Duodenal mucosa (tissue), 2 donors: Measurements from ENCODE around the gene IARS2.
"Not testable (repeated sequence)": the region's sequence is repeated elsewhere in the genome, so short reads cannot be mapped to it uniquely, and the experiment has no call there.

Experiments used
- H3K27ac ChIP-seq: one replicate; pipeline ENCODE4 v1.7.0; 2013; ENCODE audit warnings: low read depth, low read length
- H3K27me3 ChIP-seq, 2 donors: one replicate each; pipeline ENCODE4 v1.7.0; 2013; ENCODE audit warnings: low read length in 2 of 2, control low read depth in 1 of 2; ENCODE audit not compliant: insufficient read depth in 2 of 2, control insufficient read depth in 1 of 2
- H3K36me3 ChIP-seq, 2 donors: one replicate each; pipeline ENCODE4 v1.7.0; 2013; ENCODE audit warnings: low read length in 2 of 2, control low read depth in 1 of 2; ENCODE audit not compliant: insufficient read depth in 2 of 2, control insufficient read depth in 1 of 2
- H3K4me1 ChIP-seq, 2 donors: one replicate each; pipeline ENCODE4 v1.7.0; 2013; ENCODE audit warnings: low read length in 2 of 2, control low read depth in 1 of 2; ENCODE audit not compliant: insufficient read depth in 2 of 2, control insufficient read depth in 1 of 2
- H3K4me3 ChIP-seq, 2 donors: one replicate each; pipeline ENCODE4 v1.7.0; 2013; ENCODE audit warnings: low read length in 2 of 2, low read depth in 1 of 2
- H3K9ac ChIP-seq, 2 donors: one replicate each; pipeline ENCODE4 v1.7.0; 2013; ENCODE audit warnings: low read length in 2 of 2, low read depth in 1 of 2
- H3K9me3 ChIP-seq, 2 donors: one replicate each; pipeline ENCODE4 v1.7.0; 2013; ENCODE audit warnings: low read length in 2 of 2, control low read depth in 1 of 2; ENCODE audit not compliant: control insufficient read depth in 1 of 2

The IARS2 gene

DNA sequence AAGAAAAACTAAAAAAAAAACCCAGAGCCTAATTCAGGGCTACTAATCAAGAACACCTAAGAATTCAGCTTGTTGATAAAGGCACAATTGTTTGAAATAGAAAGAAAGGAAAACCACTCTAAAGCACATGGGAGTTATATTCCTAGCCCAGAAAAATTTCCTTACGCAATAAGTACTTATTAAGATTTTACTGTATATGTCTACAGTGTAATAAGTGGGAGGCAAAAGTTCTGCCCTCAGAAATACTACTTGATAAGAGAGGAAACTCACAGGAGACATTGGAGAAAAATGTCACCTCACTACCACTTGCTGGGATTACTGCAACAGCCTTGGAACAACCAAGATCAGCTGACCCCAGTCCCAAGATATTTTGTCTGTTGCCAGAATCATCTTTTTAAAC, 66.1 kb downstream of the IARS2 start:
- H3K36me3 ChIP-seq = peaks cover 23 to 30% of the 10 kb centered on the region in 2 donors
- H3K9ac ChIP-seq = no peak overlapping the region
- H3K9me3 ChIP-seq = no peaks in the 10 kb centered on the region
- no peak overlapping the region for H3K4me3 ChIP-seq
- H3K4me1 ChIP-seq = peaks cover 8 to 21% of the 10 kb centered on the region in 2 donors
- H3K27ac ChIP-seq = no peak overlapping the region
- H3K27me3 ChIP-seq = no peaks in the 10 kb centered on the region

DNA sequence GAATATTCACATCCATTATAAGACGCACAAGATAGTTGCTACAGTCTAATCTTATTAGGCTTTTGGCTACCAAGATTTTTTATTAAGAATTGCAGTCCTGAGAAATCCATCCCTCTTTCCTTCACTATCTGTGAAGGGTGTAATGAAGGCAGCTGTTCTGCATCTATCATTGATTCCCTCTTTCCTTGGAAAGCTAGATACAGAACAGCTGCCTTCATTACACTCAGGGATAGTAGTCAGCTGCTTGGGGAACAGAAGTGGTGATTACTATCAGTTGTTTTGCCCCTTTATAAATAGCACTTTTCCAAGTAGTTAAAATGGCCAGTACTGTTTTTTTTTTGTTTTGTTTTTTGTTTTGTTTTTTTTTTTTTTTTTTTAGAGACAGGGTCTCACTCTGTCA, 70.2 kb downstream of the IARS2 start:
- Histone ChIP-seq H3K36me3 (peaks cover 24 to 25% of the 10 kb centered on the region in 2 donors), H3K4me3 (no peak overlapping the region), H3K9ac (no peak overlapping the region), H3K4me1 (peaks cover 0 to 5% of the 10 kb centered on the region in 2 donors), H3K27me3 (no peaks in the 10 kb centered on the region), H3K9me3 (no peaks in the 10 kb centered on the region), H3K27ac (no peak overlapping the region)

DNA sequence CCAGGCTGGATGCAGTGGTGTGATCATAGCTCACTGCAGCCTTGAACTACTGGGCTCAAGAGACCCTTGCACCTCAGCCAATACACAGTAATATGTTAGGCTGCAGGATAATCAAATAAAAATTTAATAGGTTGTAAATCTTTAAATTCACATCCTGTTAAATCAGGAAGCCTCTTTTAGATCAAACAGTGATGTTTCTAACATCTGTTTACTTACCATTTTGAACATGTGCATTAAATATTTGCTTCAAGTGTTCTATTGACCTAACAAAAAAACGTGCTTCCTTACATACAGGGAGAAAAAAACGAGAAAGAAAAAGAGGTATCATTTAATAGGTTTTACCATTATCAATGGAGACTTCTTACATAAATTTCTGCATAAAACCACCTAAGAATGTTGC, 70.6 kb downstream of the IARS2 start:
- Histone ChIP-seq H3K36me3 (peaks cover 24 to 29% of the 10 kb centered on the region in 2 donors), H3K27me3 (no peaks in the 10 kb centered on the region), H3K27ac (no peak overlapping the region), H3K9me3 (no peaks in the 10 kb centered on the region), H3K4me3 (no peak overlapping the region), H3K4me1 (peaks cover 0 to 5% of the 10 kb centered on the region in 2 donors), H3K9ac (no peak overlapping the region)

DNA sequence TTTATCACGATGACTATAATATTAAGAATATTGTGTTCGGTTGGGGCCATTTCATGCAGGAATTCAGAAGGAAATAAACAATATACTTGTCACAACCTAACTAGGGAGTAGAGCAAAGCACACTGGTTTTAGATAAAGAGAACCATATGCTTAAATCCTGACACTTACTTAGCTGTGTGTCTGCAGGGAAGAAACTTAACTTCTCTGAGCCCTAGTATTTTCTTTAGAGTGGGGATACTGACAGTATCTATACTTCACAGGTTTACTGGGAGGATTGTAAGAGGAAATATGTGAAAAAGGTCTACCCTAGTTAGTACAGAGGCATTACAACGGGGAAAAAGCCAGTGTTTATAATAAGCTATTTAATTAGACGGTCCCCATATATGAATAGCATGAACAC, 72.9 kb downstream of the IARS2 start:
- Histone ChIP-seq H3K4me3 (no peak overlapping the region), H3K36me3 (peaks cover 27 to 47% of the 10 kb centered on the region in 2 donors), H3K4me1 (no peaks in the 10 kb centered on the region), H3K9me3 (no peaks in the 10 kb centered on the region), H3K9ac (no peak overlapping the region), H3K27ac (no peak overlapping the region), H3K27me3 (no peaks in the 10 kb centered on the region)

DNA sequence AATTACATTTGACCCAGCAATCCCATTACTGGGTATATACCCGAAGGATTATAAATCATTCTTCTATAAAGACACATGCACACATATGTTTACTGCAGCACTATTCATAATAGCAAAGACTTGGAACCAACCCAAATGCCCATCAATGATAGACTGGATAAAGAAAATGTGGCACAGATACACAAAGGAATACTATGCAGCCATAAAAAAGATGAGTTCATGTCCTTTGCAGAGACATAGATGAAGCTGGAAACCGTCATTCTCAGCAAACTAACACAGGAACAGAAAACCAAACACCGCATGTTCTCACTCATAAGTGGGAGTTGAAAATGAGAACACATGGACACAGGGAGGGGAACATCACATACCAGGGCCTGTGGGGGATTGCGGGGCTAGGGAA, 76.0 kb downstream of the IARS2 start:
- H3K9ac ChIP-seq, H3K27ac ChIP-seq, H3K27me3 ChIP-seq, H3K4me1 ChIP-seq, H3K9me3 ChIP-seq, H3K4me3 ChIP-seq: not testable (repeated sequence)
- H3K36me3 ChIP-seq = peaks cover 25 to 56% of the 10 kb centered on the region in 2 donors

DNA sequence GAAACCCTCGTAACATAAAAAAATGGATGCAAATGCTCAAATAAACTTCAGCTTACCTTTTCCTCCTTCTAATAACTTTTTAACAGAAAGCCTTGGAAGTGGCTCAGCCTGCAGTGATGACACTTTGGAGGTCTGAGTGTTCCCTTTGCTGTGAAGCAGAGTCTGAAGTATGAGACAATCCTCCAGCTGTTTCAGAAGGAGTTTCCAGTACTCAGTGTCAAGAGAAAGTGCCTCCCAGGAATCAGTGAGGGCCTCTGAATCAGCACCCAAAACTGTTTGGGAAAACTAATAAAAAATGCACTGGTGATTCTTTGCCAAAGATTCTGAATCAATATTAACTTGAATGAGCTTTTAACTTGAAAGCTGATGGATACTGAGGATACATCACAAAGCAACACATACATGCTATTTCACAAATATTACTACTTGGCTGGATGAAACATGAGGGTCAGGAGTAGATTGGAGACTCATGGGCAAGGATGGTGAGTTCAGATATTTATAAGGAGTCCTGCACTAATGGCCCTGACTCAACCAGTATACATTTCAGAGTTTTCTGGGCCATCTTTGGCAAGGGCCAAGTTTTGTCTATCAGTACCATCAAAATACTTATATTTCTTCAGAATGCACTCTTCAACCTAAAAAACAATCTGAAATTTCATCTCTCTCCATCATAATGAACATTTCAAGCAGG, 77.0 kb downstream of the IARS2 start:
- no peaks in the 10 kb centered on the region for H3K4me1 ChIP-seq
- no peaks in the 10 kb centered on the region for H3K27me3 ChIP-seq
- no peak overlapping the region for H3K27ac ChIP-seq
- H3K36me3 ChIP-seq = peaks cover 25 to 51% of the 10 kb centered on the region in 2 donors
- H3K9me3 ChIP-seq = no peaks in the 10 kb centered on the region
- no peak overlapping the region for H3K9ac ChIP-seq
- H3K4me3 ChIP-seq = no peak overlapping the region

DNA sequence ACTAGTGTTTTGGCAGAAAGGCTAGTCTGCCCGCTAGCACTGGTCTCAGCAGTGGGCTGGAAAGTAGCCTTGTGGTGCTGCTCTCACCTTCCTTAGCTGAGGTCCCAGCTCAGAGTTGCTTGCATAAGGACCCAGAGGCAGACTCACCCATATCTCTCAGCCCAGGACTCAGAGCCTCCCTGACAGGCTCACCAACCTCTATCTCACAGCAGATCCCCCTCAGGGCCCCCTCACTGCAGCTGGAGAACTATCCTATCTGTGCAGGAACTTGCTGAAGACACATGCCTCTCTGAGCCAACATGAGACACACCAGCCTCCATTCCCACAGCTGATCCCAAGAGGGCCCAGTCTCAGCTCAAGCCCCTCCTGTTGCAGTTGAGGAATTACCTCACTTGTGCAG, 82.6 kb downstream of the IARS2 start:
- Histone ChIP-seq H3K9ac (no peak overlapping the region), H3K36me3 (peaks cover 8 to 31% of the 10 kb centered on the region in 2 donors), H3K27ac (no peak overlapping the region), H3K4me1 (no peaks in the 10 kb centered on the region), H3K9me3 (no peaks in the 10 kb centered on the region), H3K27me3 (no peaks in the 10 kb centered on the region), H3K4me3 (no peak overlapping the region)

DNA sequence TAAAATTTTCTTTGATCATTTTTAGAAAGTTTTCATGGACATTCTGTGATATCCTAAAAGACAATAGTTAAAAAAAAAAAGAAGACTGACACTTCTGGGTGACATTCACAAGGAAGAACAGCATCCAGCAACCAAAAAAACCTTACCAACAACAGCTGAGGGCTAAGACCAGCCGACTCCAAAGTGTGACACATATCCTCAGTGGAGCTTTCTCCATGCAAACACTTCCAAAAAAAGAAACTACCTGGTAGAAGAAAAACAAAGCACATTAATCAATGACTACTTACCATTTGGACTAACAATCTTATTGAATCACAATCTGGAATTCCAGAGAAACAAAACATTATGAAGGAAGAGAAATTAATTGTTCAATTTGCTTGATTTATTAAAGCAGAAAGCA, 88.2 kb downstream of the IARS2 start:
- no peak overlapping the region for H3K4me3 ChIP-seq
- no peaks in the 10 kb centered on the region for H3K27me3 ChIP-seq
- no peak overlapping the region for H3K9ac ChIP-seq
- no peak overlapping the region for H3K27ac ChIP-seq
- no peaks in the 10 kb centered on the region for H3K4me1 ChIP-seq
- no peaks in the 10 kb centered on the region for H3K9me3 ChIP-seq
- peaks cover 13 to 28% of the 10 kb centered on the region in 2 donors for H3K36me3 ChIP-seq

DNA sequence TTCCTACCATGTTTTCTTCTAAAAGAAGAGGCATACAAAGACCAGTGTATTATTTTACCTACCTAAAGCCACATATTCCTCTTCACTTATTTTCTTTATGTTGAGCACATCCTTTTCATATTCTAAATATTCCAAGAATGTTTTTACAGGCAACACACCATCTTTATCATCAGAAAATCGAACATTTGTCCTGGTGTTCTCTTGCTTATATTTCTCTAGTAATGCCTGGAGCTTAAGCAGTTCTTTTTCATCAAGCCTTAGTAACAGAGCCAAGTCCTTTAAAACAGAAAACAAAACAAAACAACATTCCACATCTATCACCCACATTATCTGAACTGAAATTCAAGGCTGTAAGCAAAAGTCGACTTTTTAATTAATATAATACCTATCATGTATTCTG, 88.7 kb downstream of the IARS2 start:
- no peaks in the 10 kb centered on the region for H3K27me3 ChIP-seq
- no peaks in the 10 kb centered on the region for H3K4me1 ChIP-seq
- peaks cover 10 to 29% of the 10 kb centered on the region in 2 donors for H3K36me3 ChIP-seq
- no peak overlapping the region for H3K4me3 ChIP-seq
- H3K27ac ChIP-seq = no peak overlapping the region
- no peak overlapping the region for H3K9ac ChIP-seq
- H3K9me3 ChIP-seq = no peaks in the 10 kb centered on the region

DNA sequence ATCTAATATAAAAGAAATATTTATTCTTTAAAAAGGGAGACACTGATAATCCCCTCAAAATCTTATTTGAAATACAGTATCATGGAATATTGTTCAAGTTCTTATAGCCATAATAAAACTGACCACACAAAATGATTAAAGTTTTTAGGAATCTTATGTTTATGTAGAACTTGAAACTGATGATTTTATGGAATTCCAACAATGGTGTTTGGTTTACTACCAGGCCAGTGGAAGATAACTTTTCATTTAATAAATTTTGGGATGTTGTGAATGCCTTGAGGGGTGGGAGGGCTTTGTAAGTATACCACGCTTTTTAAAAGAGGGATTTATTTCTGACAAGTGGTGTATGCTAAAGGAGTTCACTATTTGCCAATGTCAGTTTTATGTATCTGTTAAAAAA, 90.6 kb downstream of the IARS2 start:
- no peak overlapping the region for H3K27ac ChIP-seq
- peaks cover 18 to 40% of the 10 kb centered on the region in 2 donors for H3K36me3 ChIP-seq

More for the DNA sequence above, 90.6 kb downstream of the IARS2 start:
- Histone ChIP-seq H3K4me1 (no peaks in the 10 kb centered on the region), H3K9me3 (no peaks in the 10 kb centered on the region), H3K4me3 (no peak overlapping the region), H3K9ac (no peak overlapping the region), H3K27me3 (no peaks in the 10 kb centered on the region)
